HG02884 (cell line): ENCODE data around the gene TPH2.

ENCODE experiments used
- ATAC-seq: cut with Tn5 transposase; IDR thresholded peaks from one replicate; pipeline ENCODE4 v1.9.1; 2021; ENCODE audit warnings: mild to moderate bottlenecking, moderate library complexity; ENCODE audit not compliant: unreplicated experiment

Gene TPH2

GRCh38 chr12:71958457-71958856, 19.8 kb downstream of the TPH2 start:
- ATAC-seq, result no peak

DNA sequence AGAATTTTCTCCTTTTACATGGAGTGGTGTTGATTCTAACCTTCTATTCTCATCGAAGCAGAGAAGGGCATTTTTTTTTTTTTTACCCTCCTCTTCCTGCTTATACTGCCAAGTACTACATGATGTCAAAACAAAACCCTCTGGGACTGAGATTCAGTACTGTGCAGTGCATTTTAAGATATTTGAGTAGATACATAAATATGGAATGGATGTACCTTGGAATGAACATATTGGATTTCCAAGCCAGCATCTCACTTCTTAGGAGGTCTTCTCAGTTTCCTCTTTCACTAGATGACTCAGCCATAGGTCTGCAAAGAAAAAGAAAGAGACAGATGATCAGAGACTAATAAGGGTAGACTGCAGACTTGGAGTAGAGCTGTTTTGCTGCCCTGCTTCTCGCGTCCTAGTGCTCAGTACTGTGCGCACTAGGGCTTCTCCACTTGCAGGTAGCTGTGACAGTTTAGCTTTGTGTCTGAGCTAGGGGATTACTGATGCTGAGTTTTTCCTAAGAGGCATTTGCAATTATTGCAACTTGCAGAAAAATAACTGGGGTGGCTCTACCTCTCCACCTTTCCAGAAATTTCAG, 20.4 kb downstream of the TPH2 start:
- ATAC-seq, result no peak

GRCh38 chr12:71967211-71967610, 28.6 kb downstream of the TPH2 start:
- no peak for ATAC-seq

DNA sequence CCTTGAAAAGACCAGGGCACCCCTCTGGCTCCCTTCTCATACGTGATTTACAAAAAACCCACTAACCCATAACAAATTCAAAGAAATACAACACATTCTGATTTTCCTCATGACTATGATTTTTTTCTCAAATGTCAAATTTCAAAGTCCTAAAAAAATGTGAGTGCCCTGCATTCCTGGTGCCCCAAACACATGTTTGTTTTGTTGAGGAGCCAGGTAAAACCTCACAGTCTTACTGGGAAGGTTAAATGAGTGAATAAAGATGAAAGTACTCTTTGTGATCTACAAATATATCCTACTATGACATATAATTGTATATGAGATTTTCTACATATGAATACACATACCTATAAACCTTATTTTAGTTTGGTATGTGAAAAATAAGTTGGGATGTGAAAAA, 30.7 kb downstream of the TPH2 start:
- no peak for ATAC-seq

GRCh38 chr12:71970031-71970430, 31.4 kb downstream of the TPH2 start:
- no peak for ATAC-seq

DNA sequence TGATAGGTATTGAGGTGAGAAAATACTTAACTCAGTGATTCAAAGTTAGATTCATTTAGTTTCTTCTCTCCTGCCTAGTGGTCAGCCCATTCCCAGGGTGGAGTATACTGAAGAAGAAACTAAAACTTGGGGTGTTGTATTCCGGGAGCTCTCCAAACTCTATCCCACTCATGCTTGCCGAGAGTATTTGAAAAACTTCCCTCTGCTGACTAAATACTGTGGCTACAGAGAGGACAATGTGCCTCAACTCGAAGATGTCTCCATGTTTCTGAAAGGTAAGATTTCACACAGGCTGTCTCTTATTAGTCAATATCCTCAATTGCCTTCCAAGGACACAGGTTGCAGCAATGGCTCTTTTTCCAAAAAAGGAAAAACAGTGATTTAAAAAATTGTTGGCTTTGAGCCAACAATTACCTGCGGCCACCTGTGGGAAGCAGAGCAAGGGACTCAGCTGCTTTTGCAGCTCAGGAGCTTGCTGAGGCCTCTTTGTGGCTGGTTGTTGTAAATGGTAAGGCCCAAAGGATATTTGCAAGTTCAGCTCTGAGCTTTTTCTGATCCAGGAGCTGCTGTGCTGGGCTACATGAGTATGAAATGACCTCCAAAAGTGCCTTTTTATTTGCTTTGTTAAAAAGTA, 33.9 kb downstream of the TPH2 start:
- no peak for ATAC-seq

GRCh38 chr12:71973687-71974086, 35.0 kb downstream of the TPH2 start:
- no peak for ATAC-seq

GRCh38 chr12:71980538-71980937, 41.9 kb downstream of the TPH2 start:
- ATAC-seq, result no peak

- ATAC-seq, result no peak
Measured at GRCh38 chr12:71981149-71981548, 42.5 kb downstream of the TPH2 start.

DNA sequence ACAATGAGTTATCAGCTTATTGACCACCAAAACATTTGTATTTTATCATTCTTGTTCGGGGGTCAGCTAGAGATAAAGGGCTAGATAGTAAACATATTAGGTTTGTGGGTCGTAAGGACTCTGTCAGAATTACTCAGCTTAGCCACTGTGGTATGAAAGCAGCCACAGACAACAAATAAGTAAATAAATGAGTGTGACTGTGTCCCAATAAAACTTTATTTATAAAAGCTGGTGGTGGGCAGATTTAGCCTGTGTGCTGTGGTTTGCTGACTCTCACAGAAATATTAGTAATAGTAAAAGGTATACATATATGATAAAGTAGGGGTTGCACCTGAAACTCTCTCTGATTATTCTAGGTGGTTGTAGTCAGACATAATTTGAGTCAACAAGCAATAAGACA, 56.1 kb downstream of the TPH2 start:
- ATAC-seq, result no peak

- no peak for ATAC-seq
Measured at GRCh38 chr12:71999795-72000194, 61.1 kb downstream of the TPH2 start.

DNA sequence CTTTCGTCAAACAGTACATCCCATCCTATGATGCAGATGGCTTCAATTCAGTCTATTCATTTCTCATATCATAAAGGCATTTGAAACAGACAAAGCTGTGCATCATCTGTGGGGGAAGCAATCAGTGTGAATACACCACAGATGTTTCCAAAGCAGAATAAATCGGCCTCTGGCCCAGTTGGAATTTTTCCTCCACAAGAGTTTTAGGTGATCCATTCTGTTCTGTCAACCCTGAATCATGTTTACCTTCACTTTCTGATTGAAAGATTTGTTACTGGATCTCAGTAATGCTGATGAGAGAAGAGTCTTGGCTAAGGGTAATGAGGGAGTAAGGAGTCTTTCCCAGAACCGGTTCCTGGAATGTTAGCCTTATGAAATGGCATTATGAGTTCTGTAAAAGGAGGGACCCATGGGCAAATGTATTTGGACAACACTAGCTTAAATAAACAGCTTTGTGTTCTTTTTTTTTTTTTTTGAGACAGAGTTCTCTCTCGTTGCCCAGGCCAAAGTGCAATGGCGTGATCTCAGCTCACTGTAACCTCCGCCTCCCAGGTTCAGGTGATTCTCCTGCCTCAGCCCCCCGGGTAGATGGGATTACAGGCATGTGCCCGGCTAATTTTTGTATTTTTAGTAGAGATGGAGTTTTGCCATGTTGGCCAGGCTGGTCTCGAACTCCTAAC, 62.5 kb downstream of the TPH2 start:
- no peak for ATAC-seq

DNA sequence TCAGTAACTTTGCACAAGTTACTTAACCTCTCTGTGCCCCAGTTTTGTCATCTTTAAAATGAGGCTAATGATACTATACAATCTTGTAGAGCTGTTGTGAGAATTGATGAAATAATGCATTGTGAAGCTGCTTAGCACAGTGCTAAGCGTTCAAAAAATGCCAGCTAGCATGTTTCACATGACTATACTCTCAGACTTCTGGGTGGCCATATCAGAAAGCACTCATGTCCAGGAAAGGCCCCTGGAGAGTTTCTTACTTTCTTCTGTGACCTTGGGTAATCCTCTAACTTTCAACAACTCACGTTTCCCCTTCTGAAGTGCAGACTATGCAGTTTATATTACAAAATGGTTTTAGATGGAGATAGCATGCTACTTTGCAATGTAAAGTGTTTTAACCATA, 68.1 kb downstream of the TPH2 start:
- no peak for ATAC-seq

GRCh38 chr12:72010356-72010755, 71.7 kb downstream of the TPH2 start:
- no peak for ATAC-seq

DNA sequence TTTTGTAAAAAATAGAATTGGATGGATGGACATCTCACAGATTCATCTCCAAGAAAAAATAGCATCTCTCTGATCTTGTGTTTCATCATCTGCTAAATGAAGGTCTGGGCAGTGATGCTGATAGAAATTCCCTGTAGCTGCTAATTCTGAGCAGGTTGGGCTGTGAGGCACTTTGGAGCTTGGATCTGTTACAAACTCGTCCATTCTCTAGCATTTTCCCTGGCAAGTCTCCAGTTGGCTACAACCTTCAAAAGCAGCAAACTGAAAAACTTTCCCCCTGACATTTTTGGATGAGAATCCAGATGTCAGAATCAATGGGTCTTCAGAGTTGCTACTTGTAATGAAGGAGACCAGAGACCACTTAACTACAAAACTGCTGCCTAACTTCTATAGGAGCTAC, 72.7 kb downstream of the TPH2 start:
- no peak for ATAC-seq

GRCh38 chr12:72012874-72013273, 74.2 kb downstream of the TPH2 start:
- ATAC-seq, result no peak

- ATAC-seq, result no peak
Measured at GRCh38 chr12:72015895-72016294, 77.2 kb downstream of the TPH2 start.

DNA sequence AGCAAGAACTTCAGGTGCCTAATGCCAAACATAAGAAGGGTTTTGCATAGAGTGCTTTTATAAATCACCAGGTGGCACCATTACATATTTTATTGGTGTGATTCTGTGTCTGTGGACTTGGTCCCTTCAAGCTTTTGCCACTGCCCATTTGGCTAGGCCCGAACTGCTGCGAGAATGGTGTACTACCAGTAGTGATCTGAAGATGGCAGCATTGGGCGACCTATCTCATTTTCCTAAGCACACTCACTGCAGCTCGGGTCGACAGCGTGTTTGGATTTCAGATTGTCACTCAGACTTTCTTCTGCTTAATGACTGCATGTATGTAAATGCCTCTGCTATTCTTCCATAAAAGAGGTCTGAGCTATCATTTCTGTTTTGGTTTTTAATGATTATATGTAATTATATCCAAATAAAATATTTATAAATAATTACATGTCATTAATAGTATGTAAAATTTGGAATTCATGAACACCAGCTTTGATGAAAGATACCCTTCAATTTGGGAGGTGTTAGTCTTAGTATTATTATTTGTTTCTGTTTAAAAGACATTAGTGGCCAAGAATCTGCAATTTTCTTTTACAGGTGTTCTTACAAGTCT, 78.5 kb downstream of the TPH2 start:
- ATAC-seq, result peak; percentile 96

DNA sequence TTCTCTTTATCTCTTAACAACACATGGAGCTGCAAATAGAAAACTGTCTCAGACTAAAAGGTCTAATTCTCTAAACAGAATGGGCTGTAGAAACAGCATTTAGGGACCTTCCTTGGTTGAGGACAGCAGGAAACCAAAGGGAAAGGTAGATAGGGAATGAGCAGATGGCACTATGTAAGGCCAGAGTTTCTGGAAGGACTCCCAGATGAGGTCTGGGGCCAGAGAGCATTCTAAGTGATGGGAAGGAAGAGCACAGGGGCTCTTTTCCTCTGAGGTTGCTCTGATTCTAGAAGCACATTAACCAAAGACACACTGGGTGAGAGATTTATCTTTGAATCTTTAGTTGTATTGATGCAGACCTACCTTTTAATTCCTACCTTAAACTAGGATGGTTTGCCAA, 79.4 kb downstream of the TPH2 start:
- no peak for ATAC-seq

DNA sequence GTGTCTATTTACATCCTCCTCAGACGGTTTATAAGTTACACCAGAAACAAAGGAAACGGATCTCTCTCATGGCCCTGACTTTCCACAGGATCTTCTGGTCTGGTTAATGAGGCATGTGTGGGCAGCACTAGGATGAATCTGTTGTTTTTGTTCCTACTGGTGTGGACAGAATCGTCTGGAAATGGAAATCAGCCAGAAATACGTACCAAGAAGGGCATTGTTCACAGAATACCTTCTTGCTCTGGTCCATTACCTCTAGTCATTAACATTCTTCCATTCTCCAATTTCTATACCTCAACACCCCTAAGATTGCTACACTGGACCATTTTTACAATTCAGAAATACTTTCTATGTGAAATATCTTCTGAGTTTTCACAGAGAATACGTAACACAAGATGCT, 86.0 kb downstream of the TPH2 start:
- no peak for ATAC-seq

- ATAC-seq, result no peak
Measured at GRCh38 chr12:72025524-72025923, 86.9 kb downstream of the TPH2 start.

- no peak for ATAC-seq
Measured at GRCh38 chr12:72028966-72029365, 90.3 kb downstream of the TPH2 start.
